ENCODE measurements around the gene KRTAP5-3. TPM values are rescaled to one million over a fixed set of nuclear protein-coding genes. Genes with fewer than 3 reads are reported as not detected.

The KRTAP5-3 gene
- total and polyA plus RNA-seq, 9 of the 15 experiments (the other 6 are each of a cell fraction or from before 2014, with no cell fraction given) = not detected

- no peak for TF ChIP-seq CEBPZ (IDR thresholded peaks at IDR 0.05; ENCODE audit: borderline replicate concordance, low read depth, low read length)
- TF ChIP-seq DIDO1 (tag; IDR thresholded peaks at IDR 0.05; ENCODE audit: low read depth) = no peak
- TF ChIP-seq CREB3L1 (IDR thresholded peaks at IDR 0.05; ENCODE audit: borderline replicate concordance, low read depth) = no peak
- no peak for TF ChIP-seq GATA2 (CRISPR knock-in tag; IDR thresholded peaks at IDR 0.05)
- no peak for TF ChIP-seq KLF13 (tag; IDR thresholded peaks at IDR 0.05; ENCODE audit: borderline replicate concordance, low read depth)
- no peak for TF ChIP-seq POLR3G (IDR thresholded peaks at IDR 0.05; ENCODE audit: extremely low read depth, insufficient read length, insufficient replicate concordance)
- no peak for TF ChIP-seq U2AF2 (optimal IDR thresholded peaks at IDR 0.05; ENCODE audit: low read depth, low read length)
- TF ChIP-seq TFE3 (CRISPR knock-in tag; IDR thresholded peaks at IDR 0.05) = no peak
- TF ChIP-seq PML (IDR thresholded peaks at IDR 0.05; ENCODE audit: low read length) = no peak
- TF ChIP-seq SRSF1 (IDR thresholded peaks at IDR 0.05; ENCODE audit: low read depth, low read length) = no peak
- no peak for TF ChIP-seq POLR2AphosphoS2 (IDR thresholded peaks at IDR 0.05; ENCODE audit: low read length)
- TF ChIP-seq SFPQ (IDR thresholded peaks at IDR 0.05; ENCODE audit: low read depth, low read length) = no peak
- TF ChIP-seq ETV5 (CRISPR knock-in tag; IDR thresholded peaks at IDR 0.05; ENCODE audit: low read depth) = no peak
- TF ChIP-seq PTBP1 (IDR thresholded peaks at IDR 0.05; ENCODE audit: low read depth, low read length) = no peak
- no peak for TF ChIP-seq BCL6 (CRISPR knock-in tag; IDR thresholded peaks at IDR 0.05)
- TF ChIP-seq FOSL1 (tag; conservative IDR thresholded peaks at IDR 0.05) = peak; percentile 57
- no peak for TF ChIP-seq MBD2 (IDR thresholded peaks at IDR 0.05; ENCODE audit: borderline replicate concordance, low read depth)
- no peak for TF ChIP-seq ZSCAN32 (CRISPR knock-in tag; IDR thresholded peaks at IDR 0.05)
- no peak for TF ChIP-seq ZNF431 (CRISPR knock-in tag; IDR thresholded peaks at IDR 0.05)
Observed at GRCh38 chr11:1572197-1573076, 35.8 kb downstream of the KRTAP5-3 start, which contains the start of gene DUSP8 (continued).

Measured in K562 (cell line).